Measurements from ENCODE around the gene ENAH. TPM values are rescaled to one million over a fixed set of nuclear protein-coding genes. Genes with fewer than 3 reads are reported as not detected.

Gene ENAH
- polyA plus RNA-seq, 3 donors, result 0.12 TPM; not detected in 2

- Mint-ChIP-seq H3K4me1 (peaks cover 9% of the 10 kb centered on the region), H3K4me3 (no peak overlapping the region), H3K27me3 (ENCODE audit: low read depth in 3 of 3) (peaks cover 0 to 3% (median 2%) of the 10 kb centered on the region in 3 donors), H3K9me3 (no peaks in the 10 kb centered on the region), H3K36me3 (no peaks in the 10 kb centered on the region), H3K27ac (no peak overlapping the region)
- no peak for DNase-seq
- Histone ChIP-seq H3K9me3 (replicated peaks in 1 of 2; ENCODE audit: control insufficient read depth in 1 of 2, insufficient read depth in 1 of 2, low read length in 2 of 2) (no peaks in the 10 kb centered on the region), H3K27me3 (ENCODE audit: control insufficient read depth in 2 of 2, insufficient read depth in 2 of 2, low read length in 2 of 2) (peaks cover 0 to 2% of the 10 kb centered on the region in 2 donors), H2AFZ (ENCODE audit: insufficient read depth, low read depth, low read length, poor library complexity, severe bottlenecking) (no peak overlapping the region), H3K4me3 (replicated peaks in 1 of 3; ENCODE audit: low read depth in 2 of 3, low read length in 3 of 3) (no peak overlapping the region), H3K4me1 (ENCODE audit: control insufficient read depth in 1 of 2, insufficient read depth in 2 of 2, low read length in 2 of 2) (peaks cover 0 to 4% of the 10 kb centered on the region in 2 donors), H3K4me2 (replicated peaks; ENCODE audit: extremely low read depth, low read length, poor library complexity, severe bottlenecking) (no peak overlapping the region), H3K9ac (ENCODE audit: insufficient read depth, low read length, poor library complexity, severe bottlenecking) (no peak overlapping the region), H3K27ac (ENCODE audit: low read depth in 1 of 2, low read length in 2 of 2) (no peak overlapping the region), H4K20me1 (ENCODE audit: insufficient read depth, low read length) (no peaks in the 10 kb centered on the region), H3K36me3 (replicated peaks in 1 of 2; ENCODE audit: control insufficient read depth in 1 of 2, insufficient read depth in 2 of 2, low read length in 2 of 2) (no peaks in the 10 kb centered on the region), H3K79me2 (ENCODE audit: insufficient read depth, low read length) (no peaks in the 10 kb centered on the region)
- TF ChIP-seq, protein P1, sequence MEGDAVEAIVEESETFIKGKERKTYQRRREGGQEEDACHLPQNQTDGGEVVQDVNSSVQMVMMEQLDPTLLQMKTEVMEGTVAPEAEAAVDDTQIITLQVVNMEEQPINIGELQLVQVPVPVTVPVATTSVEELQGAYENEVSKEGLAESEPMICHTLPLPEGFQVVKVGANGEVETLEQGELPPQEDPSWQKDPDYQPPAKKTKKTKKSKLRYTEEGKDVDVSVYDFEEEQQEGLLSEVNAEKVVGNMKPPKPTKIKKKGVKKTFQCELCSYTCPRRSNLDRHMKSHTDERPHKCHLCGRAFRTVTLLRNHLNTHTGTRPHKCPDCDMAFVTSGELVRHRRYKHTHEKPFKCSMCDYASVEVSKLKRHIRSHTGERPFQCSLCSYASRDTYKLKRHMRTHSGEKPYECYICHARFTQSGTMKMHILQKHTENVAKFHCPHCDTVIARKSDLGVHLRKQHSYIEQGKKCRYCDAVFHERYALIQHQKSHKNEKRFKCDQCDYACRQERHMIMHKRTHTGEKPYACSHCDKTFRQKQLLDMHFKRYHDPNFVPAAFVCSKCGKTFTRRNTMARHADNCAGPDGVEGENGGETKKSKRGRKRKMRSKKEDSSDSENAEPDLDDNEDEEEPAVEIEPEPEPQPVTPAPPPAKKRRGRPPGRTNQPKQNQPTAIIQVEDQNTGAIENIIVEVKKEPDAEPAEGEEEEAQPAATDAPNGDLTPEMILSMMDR (IDR thresholded peaks at IDR 0.05), result no peak
- WGBS (ENCODE audit: insufficient coverage), result no CpG with 5 or more reads among the region's 2 CpGs
- intact Hi-C loops (cut with micrococcal nuclease), result no loop called here
Observed at GRCh38 chr1:225534772-225535171, 118.2 kb downstream of the ENAH start.

DNA sequence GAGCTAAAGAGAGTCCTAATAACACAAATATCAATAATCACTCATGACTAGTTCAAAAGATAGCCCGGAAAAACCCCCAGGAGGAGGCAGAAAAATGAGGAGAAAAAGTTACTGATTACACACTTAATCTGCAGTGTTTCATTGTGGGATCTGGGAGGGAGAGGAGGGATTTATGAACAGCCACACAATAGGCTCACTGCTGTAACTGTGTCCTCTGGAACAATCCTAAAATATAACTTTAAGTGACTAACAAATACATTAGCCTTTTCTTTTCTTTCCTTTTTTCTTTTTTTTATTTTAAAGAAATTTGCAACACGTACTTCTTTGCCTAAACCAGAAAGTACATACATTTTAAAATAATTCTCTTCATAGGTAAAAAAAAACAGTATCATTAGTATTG, 118.8 kb downstream of the ENAH start:
- Histone ChIP-seq H3K27me3 (ENCODE audit: control insufficient read depth in 2 of 2, insufficient read depth in 2 of 2, low read length in 2 of 2) (peaks cover 0 to 2% of the 10 kb centered on the region in 2 donors), H3K4me1 (ENCODE audit: control insufficient read depth in 1 of 2, insufficient read depth in 2 of 2, low read length in 2 of 2) (no peaks in the 10 kb centered on the region), H3K79me2 (ENCODE audit: insufficient read depth, low read length) (no peaks in the 10 kb centered on the region), H3K4me2 (replicated peaks; ENCODE audit: extremely low read depth, low read length, poor library complexity, severe bottlenecking) (no peak overlapping the region), H3K4me3 (replicated peaks in 1 of 3; ENCODE audit: low read depth in 2 of 3, low read length in 3 of 3) (no peak overlapping the region), H4K20me1 (ENCODE audit: insufficient read depth, low read length) (no peaks in the 10 kb centered on the region), H3K9me3 (replicated peaks in 1 of 2; ENCODE audit: control insufficient read depth in 1 of 2, insufficient read depth in 1 of 2, low read length in 2 of 2) (no peaks in the 10 kb centered on the region), H3K36me3 (replicated peaks in 1 of 2; ENCODE audit: control insufficient read depth in 1 of 2, insufficient read depth in 2 of 2, low read length in 2 of 2) (no peaks in the 10 kb centered on the region), H2AFZ (ENCODE audit: insufficient read depth, low read depth, low read length, poor library complexity, severe bottlenecking) (no peak overlapping the region), H3K27ac (ENCODE audit: low read depth in 1 of 2, low read length in 2 of 2) (no peak overlapping the region), H3K9ac (ENCODE audit: insufficient read depth, low read length, poor library complexity, severe bottlenecking) (no peak overlapping the region)
- H3K4me1 Mint-ChIP-seq, result peaks cover 2% of the 10 kb centered on the region
- no peak for DNase-seq
- no peak overlapping the region for H3K4me3 Mint-ChIP-seq
- TF ChIP-seq, protein P1 (IDR thresholded peaks at IDR 0.05), result no peak
- no peaks in the 10 kb centered on the region for H3K9me3 Mint-ChIP-seq
- intact Hi-C loops (cut with micrococcal nuclease), result no loop called here
- no peak overlapping the region for H3K27ac Mint-ChIP-seq
- no peaks in the 10 kb centered on the region for H3K36me3 Mint-ChIP-seq
- H3K27me3 Mint-ChIP-seq (ENCODE audit: low read depth in 3 of 3), result peaks cover 0 to 3% (median 2%) of the 10 kb centered on the region in 3 donors
- WGBS (ENCODE audit: insufficient coverage), result no CpG with 5 or more reads among the region's 2 CpGs
